HL-60 (cell line): ENCODE results near the gene NR2E1.

Experiments used
- CTCF ChIP-seq: IDR thresholded peaks from one replicate; pipeline ENCODE4 v1.5.1; 2011; ENCODE audit warnings: low read length, control low read depth, inconsistent platforms; ENCODE audit not compliant: insufficient read depth
- POLR2AphosphoS5 ChIP-seq: IDR thresholded peaks from 2 replicates; pipeline ENCODE4 v1.6.1; 2012; ENCODE audit warnings: low read depth
- SPI1 ChIP-seq: IDR thresholded peaks from 2 replicates; pipeline ENCODE4 v1.6.1; 2012; ENCODE audit warnings: low read depth, mild to moderate bottlenecking, borderline replicate concordance

GRCh38 chr6:108132863-108133262, 33.0 kb upstream of the NR2E1 start:
- TF ChIP-seq POLR2AphosphoS5 (no peak), CTCF (no peak), SPI1 (peak; percentile 52; the same call in 1 of the 2 replicates)
